PC-9 (cell line): ENCODE measurements around the gene ELL2. TPM values are rescaled to one million over a fixed set of nuclear protein-coding genes. Genes with fewer than 3 reads are reported as not detected.

ENCODE experiments used
- BruUV-seq: library from RNA; stranded (reverse); fragments of 400-500 nt; replicated peaks from 2 replicates; lab custom pipeline; 2021; lab: Mats Ljungman, UMichigan
- CTCF ChIA-PET: fragments of 300-600 bp; sonication (Branson Sonifier 250); formaldehyde crosslinking; loops from one replicate; lab custom pipeline; 2022; ENCODE audit warnings: antibody characterized with exemption; lab: Charles Lee
- POLR2A ChIA-PET: fragments of 300-600 bp; sonication (Branson Sonifier 250); formaldehyde crosslinking; loops from one replicate; lab custom pipeline; 2022; ENCODE audit warnings: antibody characterized with exemption; ENCODE audit not compliant: unreplicated experiment; lab: Charles Lee
- DNase-seq, 2 experiments: peaks; one replicate each; pipeline versions ENCODE4 v3.0.0 to v3.0.0-alpha.2; 2015 to 2022; ENCODE audit warnings: mixed read lengths in 1 of 2
- H2AFZ ChIP-seq: fragments of 200-600 bp; sonication (generic); 2 replicates; pipeline ENCODE4 v1.8.1; 2017; ENCODE audit warnings: antibody characterized with exemption
- H3F3A ChIP-seq: fragments of 200-600 bp; sonication (generic); 2 replicates; pipeline ENCODE4 v1.8.1; 2017; ENCODE audit warnings: antibody characterized with exemption, mild to moderate bottlenecking, low read depth; ENCODE audit not compliant: insufficient read depth
- H3K27ac ChIP-seq: fragments of 200-600 bp; sonication (generic); 2 replicates; pipeline ENCODE4 v1.6.1; 2016; ENCODE audit warnings: mixed run types
- H3K27me3 ChIP-seq: fragments of 200-600 bp; sonication (generic); 2 replicates; pipeline ENCODE4 v1.6.1; 2016; ENCODE audit warnings: low read depth, mixed run types; ENCODE audit not compliant: insufficient read depth
- H3K36me3 ChIP-seq: fragments of 200-600 bp; sonication (generic); 2 replicates; pipeline ENCODE4 v1.6.1; 2016; ENCODE audit warnings: low read depth, mixed run types
- H3K4me1 ChIP-seq: fragments of 200-600 bp; sonication (generic); replicated peaks from 2 replicates; pipeline ENCODE4 v1.6.1; 2016; ENCODE audit warnings: mixed run types; ENCODE audit not compliant: insufficient read depth
- H3K4me2 ChIP-seq: fragments of 200-600 bp; sonication (generic); 2 replicates; pipeline ENCODE4 v1.6.1; 2017; ENCODE audit warnings: mixed run types
- H3K4me3 ChIP-seq: fragments of 200-600 bp; sonication (generic); 2 replicates; pipeline ENCODE4 v1.6.1; 2016; ENCODE audit warnings: mixed run types
- H3K79me2 ChIP-seq: fragments of 200-600 bp; sonication (generic); 2 replicates; pipeline ENCODE4 v1.6.1; 2017; ENCODE audit warnings: low read depth, mixed run types
- H3K9me2 ChIP-seq: fragments of 200-600 bp; sonication (generic); 2 replicates; pipeline ENCODE4 v1.8.1; 2017; ENCODE audit warnings: mild to moderate bottlenecking; ENCODE audit not compliant: insufficient read depth
- H3K9me3 ChIP-seq: fragments of 200-600 bp; sonication (generic); 2 replicates; pipeline ENCODE4 v1.8.1; 2016; ENCODE audit warnings: low read depth; ENCODE audit not compliant: insufficient read depth
- H4K20me1 ChIP-seq: fragments of 200-600 bp; sonication (generic); 2 replicates; pipeline ENCODE4 v1.8.1; 2017; ENCODE audit not compliant: insufficient read depth
- CTCF ChIP-seq: fragments of 200-600 bp; sonication (generic); conservative IDR thresholded peaks from 2 replicates; pipeline ENCODE4 v1.6.1; 2017; ENCODE audit warnings: mixed run types, antibody characterized with exemption, mild to moderate bottlenecking, moderate library complexity
- EZH2 ChIP-seq: fragments of 200-600 bp; sonication (generic); IDR thresholded peaks from 2 replicates; pipeline ENCODE4 v1.8.0; 2017; ENCODE audit warnings: antibody characterized with exemption, low read depth
- intact Hi-C: fragments of 100-400 bp; cut with micrococcal nuclease; formaldehyde crosslinking; loops from one replicate; pipeline ENCODE4 v1.10.0; 2022; ENCODE audit not compliant: unreplicated experiment
- total RNA-seq: library from RNA; stranded (reverse); gene quantifications from 2 replicates; pipeline ENCODE4 v1.2.3, GENCODE V29; 2021

Gene ELL2
- total RNA-seq, 1 experiment from 2014 or later, result 25.5 TPM

- CTCF ChIA-PET, result no interaction called here
- no peak for DNase-seq
- no peaks in the 10 kb centered on the region; the same call in 1 of the 2 replicates for H3F3A ChIP-seq
- no peak overlapping the region for H3K27ac ChIP-seq
- H3K9me3 ChIP-seq, result no peaks in the 10 kb centered on the region
- H3K9me2 ChIP-seq, result no peaks in the 10 kb centered on the region
- intact Hi-C loops, result loop anchor here (5.0 kb wide), 1 partner anchor 66 kb away; no protein-coding TSS in a partner anchor
- POLR2A ChIA-PET, result no interaction called here
- peaks cover 14% of the 10 kb centered on the region for H3K36me3 ChIP-seq
- H3K79me2 ChIP-seq, result no peaks in the 10 kb centered on the region; the same call in 1 of the 2 replicates
- no peaks in the 10 kb centered on the region for H4K20me1 ChIP-seq
- H3K27me3 ChIP-seq, result no peaks in the 10 kb centered on the region
- H3K4me1 ChIP-seq, result no peaks in the 10 kb centered on the region
- no peak overlapping the region for H3K4me2 ChIP-seq
- BruUV-seq, result no TSS peak
- no peak overlapping the region for H3K4me3 ChIP-seq
- H2AFZ ChIP-seq, result no peak overlapping the region
- TF ChIP-seq CTCF (no peak), EZH2 (no peak)
Measured at GRCh38 chr5:95891499-95891898, 70.2 kb downstream of the ELL2 start.

DNA sequence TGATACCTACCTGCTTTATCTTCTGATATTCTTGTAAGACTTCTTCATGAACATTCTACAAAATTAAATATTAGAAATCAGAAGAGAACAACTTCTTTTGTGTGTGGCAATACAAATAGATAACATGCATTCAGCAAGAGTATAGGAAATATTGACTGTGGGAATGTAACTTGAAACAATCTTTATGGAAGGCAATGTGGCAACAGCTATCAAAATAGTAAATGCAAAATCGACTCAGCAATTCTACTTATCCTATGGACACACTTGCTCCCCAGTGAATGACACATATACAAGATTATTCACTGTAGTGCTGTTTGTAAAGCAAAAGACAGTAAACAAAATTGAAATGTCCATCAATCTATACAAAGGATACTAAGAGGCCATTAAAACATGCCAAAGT lies 72.6 kb downstream of the ELL2 start:
- H3F3A ChIP-seq, result peaks cover 13% of the 10 kb centered on the region; the same call in 1 of the 2 replicates
- H3K27ac ChIP-seq, result no peak overlapping the region
- H3K4me1 ChIP-seq, result peaks cover 11% of the 10 kb centered on the region
- H3K27me3 ChIP-seq, result no peaks in the 10 kb centered on the region
- H3K4me2 ChIP-seq, result no peak overlapping the region
- no peaks in the 10 kb centered on the region for H3K9me2 ChIP-seq
- DNase-seq, result no peak
- ChIA-PET CTCF (no interaction called here), POLR2A (no interaction called here)
- no peaks in the 10 kb centered on the region; the same call in 1 of the 2 replicates for H3K79me2 ChIP-seq
- BruUV-seq, result no TSS peak
- H2AFZ ChIP-seq, result no peak overlapping the region
- TF ChIP-seq CTCF (no peak), EZH2 (no peak)
- 0 out of 2 replicates have a peak, but pooled peaks cover 4% of the 10 kb centered on the region for H3K9me3 ChIP-seq
- intact Hi-C loops, result loop anchor here (10.0 kb wide), 1 partner anchor 266 kb away; no protein-coding TSS in a partner anchor
- peaks cover 16% of the 10 kb centered on the region for H3K36me3 ChIP-seq
- no peak overlapping the region for H3K4me3 ChIP-seq
- H4K20me1 ChIP-seq, result no peaks in the 10 kb centered on the region

DNA sequence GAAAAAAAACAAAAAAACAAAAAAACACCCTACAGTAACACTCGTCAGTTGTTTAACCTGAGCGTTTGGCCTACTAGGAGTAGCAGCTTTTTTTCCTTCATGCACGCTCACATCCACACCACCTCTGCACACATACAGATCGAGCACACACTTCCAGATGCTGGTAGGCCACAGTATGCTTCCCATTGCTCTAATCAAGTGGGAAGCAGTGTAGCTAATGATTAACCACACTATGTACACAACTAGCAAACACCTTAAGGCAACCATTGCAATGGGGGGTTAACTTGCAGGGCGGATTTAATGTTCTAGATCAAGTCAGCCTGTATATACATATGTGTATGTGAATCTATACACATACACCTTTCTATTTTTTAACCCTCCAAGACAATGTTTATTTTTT lies 73.7 kb downstream of the ELL2 start:
- intact Hi-C loops, result loop anchor here (10.0 kb wide), 1 partner anchor 267 kb away; no protein-coding TSS in a partner anchor
- Histone ChIP-seq H3K4me3 (no peak overlapping the region), H3F3A (peaks cover 24% of the 10 kb centered on the region), H3K9me3 (0 out of 2 replicates have a peak, but pooled peaks cover 4% of the 10 kb centered on the region), H4K20me1 (no peaks in the 10 kb centered on the region), H3K4me1 (peaks cover 21% of the 10 kb centered on the region), H3K79me2 (no peaks in the 10 kb centered on the region; the same call in 1 of the 2 replicates), H3K27me3 (no peaks in the 10 kb centered on the region), H3K9me2 (no peaks in the 10 kb centered on the region), H2AFZ (no peak overlapping the region), H3K27ac (no peak overlapping the region), H3K36me3 (peaks cover 16% of the 10 kb centered on the region), H3K4me2 (no peak overlapping the region)
- no peak for DNase-seq
- ChIA-PET CTCF (no interaction called here), POLR2A (no interaction called here)
- BruUV-seq, result no TSS peak
- TF ChIP-seq EZH2 (no peak), CTCF (no peak)
